Measurements from ENCODE around the gene LEPR.
"Not testable (repeated sequence)": the region's sequence is repeated elsewhere in the genome, so short reads cannot be mapped to it uniquely, and the experiment has no call there.

Gene LEPR

GRCh38 chr1:65420590-65421350 lies at the start of gene LEPR, which contains the start of gene LEPROT:
LEPR (plus strand) TSS chr1:65420668; CDS start chr1:65565566, 144,898 bp downstream.
LEPROT (plus strand) TSS chr1:65420668; CDS start chr1:65420725, 57 bp downstream.
- no peak for DNase-seq (ENCODE audit: low spot score)

GRCh38 chr1:65371544-65371943 lies 48.9 kb upstream of the LEPR start:
- no peak for DNase-seq (ENCODE audit: low spot score)

GRCh38 chr1:65372557-65372956 lies 47.9 kb upstream of the LEPR start:
- DNase-seq (ENCODE audit: low spot score): no peak

DNA sequence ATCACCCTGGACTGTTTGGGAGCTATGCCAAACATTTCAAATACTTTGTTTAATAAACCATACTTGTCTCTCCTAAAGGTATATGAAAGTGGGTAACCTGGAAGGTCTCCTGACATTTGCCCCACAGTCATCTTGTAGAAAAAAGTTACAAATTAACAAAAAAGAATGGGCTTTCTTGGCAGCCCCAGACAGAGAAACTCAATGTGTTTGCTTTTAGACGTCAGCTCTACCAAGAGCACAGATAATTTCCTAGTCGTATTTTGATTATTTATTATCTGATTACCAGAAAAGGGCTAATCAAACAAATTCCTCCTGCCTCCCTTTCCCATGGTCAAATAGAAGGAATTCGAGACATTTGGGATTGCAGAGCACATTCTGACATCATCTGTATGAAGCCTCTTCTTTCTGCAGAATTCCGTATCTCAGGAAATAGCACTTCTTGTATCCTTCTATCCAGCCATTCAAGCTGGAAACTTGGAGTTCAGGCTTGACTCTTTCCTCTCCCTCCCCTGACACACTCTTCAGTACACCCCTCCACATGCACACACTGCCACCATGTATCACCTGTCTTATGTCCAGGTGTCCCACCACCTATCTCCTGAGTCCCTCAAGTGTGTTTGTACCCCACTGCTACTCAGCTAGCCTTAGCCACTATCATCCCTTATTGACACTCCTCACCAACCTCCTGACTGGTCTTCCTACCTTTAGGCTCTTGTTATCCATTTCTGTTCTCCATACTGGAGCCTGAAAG lies 42.8 kb upstream of the LEPR start:
- no peak for DNase-seq (ENCODE audit: low spot score)

DNA sequence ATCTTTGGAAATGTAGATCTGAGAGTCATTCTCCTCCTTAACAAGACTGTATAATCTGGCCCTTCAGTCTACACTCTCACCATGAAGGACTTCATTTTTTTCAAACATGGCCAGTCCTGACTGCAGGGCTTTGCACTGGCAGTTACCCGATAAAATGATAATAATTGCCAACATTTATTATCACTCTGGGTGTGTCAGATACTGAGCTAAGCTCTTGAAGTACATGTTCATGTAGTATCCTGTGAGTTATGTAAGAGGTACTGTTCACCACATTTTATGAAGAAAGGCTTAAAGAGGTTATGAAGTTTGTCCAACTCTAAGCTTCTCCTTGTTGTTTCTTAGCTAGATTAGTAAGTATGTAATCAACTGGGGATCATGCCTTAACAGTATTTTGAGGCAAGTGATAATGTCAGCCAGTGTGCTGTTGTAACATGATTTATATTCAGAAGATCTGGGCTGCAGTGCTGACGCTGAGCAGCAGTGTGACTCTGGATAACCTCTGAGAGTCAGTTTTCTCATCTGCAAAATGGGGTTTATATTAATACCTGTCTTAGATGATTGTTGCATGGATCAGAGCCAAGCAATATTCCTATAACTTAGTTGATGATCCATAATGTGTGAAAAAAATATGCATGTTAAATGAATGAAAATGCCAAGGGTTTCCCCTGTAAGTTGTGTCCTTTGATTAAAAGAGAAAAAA lies 42.1 kb upstream of the LEPR start:
- DNase-seq (ENCODE audit: low spot score): no peak

- DNase-seq (ENCODE audit: low spot score): not testable (repeated sequence)
These were observed 36.0 kb upstream of the LEPR start for GRCh38 chr1:65384426-65384825.

DNA sequence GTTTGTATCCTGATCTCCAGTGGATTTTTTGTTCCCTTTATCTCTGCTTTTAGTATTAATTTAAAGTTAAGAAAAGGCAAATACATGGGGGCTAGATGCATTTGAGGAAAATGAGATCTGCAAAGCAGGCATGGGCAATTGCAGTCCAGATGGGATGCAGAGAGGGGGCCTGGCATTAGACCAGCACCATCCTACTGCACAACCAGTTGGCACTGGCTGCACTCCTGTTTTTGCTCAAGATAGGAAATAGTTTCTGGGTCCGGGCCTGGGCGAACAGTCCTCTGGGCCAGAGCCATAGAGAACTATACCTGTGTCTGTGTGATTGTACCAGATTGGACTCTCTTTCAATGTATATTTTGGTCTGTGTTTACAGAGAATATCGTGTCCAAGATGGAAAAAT lies 34.0 kb upstream of the LEPR start:
- no peak for DNase-seq (ENCODE audit: low spot score)

- no peak for DNase-seq (ENCODE audit: low spot score)
These were observed 32.6 kb upstream of the LEPR start for GRCh38 chr1:65387821-65388220.

- no peak for DNase-seq (ENCODE audit: low spot score)
These were observed 31.4 kb upstream of the LEPR start for GRCh38 chr1:65388908-65389695.

GRCh38 chr1:65392497-65392896 lies 28.0 kb upstream of the LEPR start:
- no peak for DNase-seq (ENCODE audit: low spot score)

DNA sequence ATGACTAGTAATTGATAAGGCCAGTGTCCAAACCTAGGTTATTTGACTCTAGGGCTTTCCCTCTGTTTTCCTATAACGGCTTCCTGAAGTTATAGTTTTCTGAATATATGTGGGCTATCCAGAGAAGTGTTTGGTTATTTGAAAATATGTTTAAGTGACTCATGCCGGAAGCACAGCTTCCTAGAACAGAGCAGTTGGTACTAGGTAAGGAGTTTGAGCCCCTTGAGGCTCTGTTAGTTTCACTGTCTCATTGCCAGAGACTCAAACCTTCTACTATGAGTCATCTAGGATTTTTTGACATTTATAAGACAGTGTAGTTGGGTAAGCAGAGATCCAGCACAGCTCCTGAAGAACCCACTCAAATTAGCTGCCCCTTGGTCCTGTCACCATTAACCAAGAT lies 27.1 kb upstream of the LEPR start:
- DNase-seq (ENCODE audit: low spot score): no peak

GRCh38 chr1:65393928-65394327 lies 26.5 kb upstream of the LEPR start:
- no peak for DNase-seq (ENCODE audit: low spot score)

GRCh38 chr1:65395887-65396612 lies 24.4 kb upstream of the LEPR start:
- no peak for DNase-seq (ENCODE audit: low spot score)

DNA sequence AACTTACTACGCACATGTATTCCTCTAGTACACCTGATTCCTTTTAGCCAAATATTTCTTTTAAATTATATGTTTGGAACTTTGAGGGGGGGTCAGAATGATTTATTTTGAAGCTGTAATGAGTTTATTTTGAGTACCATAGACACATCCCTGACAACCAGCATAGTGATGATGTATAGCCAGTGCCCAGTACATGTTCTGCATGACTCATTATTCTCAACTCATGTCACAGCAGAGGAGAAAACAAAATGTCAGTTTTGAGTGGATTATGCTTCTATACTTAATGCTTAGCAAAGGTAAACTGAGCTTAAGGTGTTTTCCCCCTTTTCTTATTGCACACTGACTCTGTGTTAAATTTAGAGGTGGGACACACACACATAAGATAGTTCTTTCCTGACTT lies 22.4 kb upstream of the LEPR start:
- no peak for DNase-seq (ENCODE audit: low spot score)

GRCh38 chr1:65399003-65399402 lies 21.5 kb upstream of the LEPR start:
- no peak for DNase-seq (ENCODE audit: low spot score)

GRCh38 chr1:65401612-65402011 lies 18.9 kb upstream of the LEPR start:
- no peak for DNase-seq (ENCODE audit: low spot score)

GRCh38 chr1:65404941-65405340 lies 15.5 kb upstream of the LEPR start:
- DNase-seq (ENCODE audit: low spot score): no peak

GRCh38 chr1:65407877-65408276 lies 12.6 kb upstream of the LEPR start:
- DNase-seq (ENCODE audit: low spot score): no peak

- DNase-seq (ENCODE audit: low spot score): no peak
These were observed 11.2 kb upstream of the LEPR start for GRCh38 chr1:65409314-65409713.

DNA sequence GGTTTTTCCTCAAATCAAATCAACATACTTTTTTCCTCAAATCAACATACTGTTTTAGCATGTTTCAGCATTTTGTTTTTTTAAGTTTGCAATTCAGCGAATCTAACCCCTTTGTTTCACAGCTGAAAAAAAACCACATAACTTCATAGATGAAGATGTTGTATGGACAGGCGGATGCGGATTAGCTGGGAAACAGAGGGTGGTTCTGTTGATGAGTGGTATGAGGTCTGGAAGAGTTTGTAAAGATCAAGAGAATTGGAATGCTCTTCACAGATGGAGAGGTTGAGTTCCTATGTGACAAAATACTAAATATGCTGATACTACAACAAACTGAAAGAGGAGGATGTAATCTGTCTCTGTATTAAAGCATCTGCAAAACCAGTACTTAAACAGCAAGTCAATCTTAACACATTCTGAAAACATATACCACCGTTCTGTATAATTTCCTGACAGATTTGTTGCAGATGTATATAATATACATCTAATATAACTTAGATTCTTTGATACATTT lies 10.6 kb upstream of the LEPR start:
- no peak for DNase-seq (ENCODE audit: low spot score)
